Testis (tissue), 3 donors: ENCODE results near the gene PTPRN2. TPM values are rescaled to one million over a fixed set of nuclear protein-coding genes. Genes with fewer than 3 reads are reported as not detected.

Experiments used
- DNase-seq: peaks from one replicate; pipeline ENCODE4 v3.0.0-alpha.2; 2019
- H3K27ac ChIP-seq, 2 donors: fragments of 200-600 bp; sonication (generic); one replicate each; pipeline ENCODE4 v1.5.1; 2019
- H3K27me3 ChIP-seq: fragments of 200-600 bp; sonication (generic); one replicate; pipeline ENCODE4 v1.5.1; 2019
- H3K36me3 ChIP-seq: fragments of 200-600 bp; sonication (generic); one replicate; pipeline ENCODE4 v1.5.1; 2017; ENCODE audit warnings: low read depth; ENCODE audit errors: missing control alignments
- H3K4me1 ChIP-seq: fragments of 200-600 bp; sonication (generic); one replicate; pipeline ENCODE4 v1.5.1; 2019
- H3K4me3 ChIP-seq, 2 donors: fragments of 200-600 bp; sonication (generic); one replicate each; pipeline ENCODE4 v1.5.1; 2017 to 2019
- H3K9me3 ChIP-seq: fragments of 200-600 bp; sonication (generic); one replicate; pipeline ENCODE4 v1.5.1; 2017
- POLR2A ChIP-seq: fragments of 450-650 bp; IDR thresholded peaks from one replicate; pipeline ENCODE4 v1.6.1; 2017; ENCODE audit warnings: antibody characterized with exemption, mild to moderate bottlenecking, moderate library complexity
- WGBS, 2 donors: methylation state at CpG; one replicate each; pipeline ENCODE4 v1.1.5; 2018; 5-methylcytosine and 5-hydroxymethylcytosine counted together
- intact Hi-C: fragments of 100-400 bp; cut with DNase I; formaldehyde crosslinking; loops from one replicate; pipeline ENCODE4 v1.15.1; 2023; ENCODE audit warnings: low total_unique reads
- polyA plus RNA-seq: library from polyadenylated mRNA; stranded (reverse); fragments of 350-450 nt; fragmentation: Illumina TruSeq; extraction: RNeasy Lipid Tissue Mini Kit (QIAGEN cat#74804); gene quantifications from one replicate; pipeline ENCODE4 v1.2.3, GENCODE V29; 2014; ENCODE audit warnings: low read depth, low replicate concordance; ENCODE audit not compliant: insufficient read depth
- total RNA-seq, 2 donors: library from RNA; depleted of rRNA; stranded (reverse); fragments of >200 nt; gene quantifications; one replicate each; pipeline ENCODE4 v1.2.3, GENCODE V29; 2016
- TF ChIP-seq, protein P1 (sequence below), 3 experiments: fragments of 450-650 bp in 2 of 3; fragments of 200-600 bp in 1 of 3; sonication (generic) in 1 of 3; IDR thresholded peaks; one replicate each; pipeline ENCODE4 v1.5.1; 2016 to 2019; ENCODE audit warnings: antibody characterized with exemption in 3 of 3, mild to moderate bottlenecking in 2 of 3, moderate library complexity in 1 of 3

The PTPRN2 gene
- total and polyA plus RNA-seq, 3 donors from 2014 or later = 9.3 to 10.8 (median 9.8) TPM

DNA sequence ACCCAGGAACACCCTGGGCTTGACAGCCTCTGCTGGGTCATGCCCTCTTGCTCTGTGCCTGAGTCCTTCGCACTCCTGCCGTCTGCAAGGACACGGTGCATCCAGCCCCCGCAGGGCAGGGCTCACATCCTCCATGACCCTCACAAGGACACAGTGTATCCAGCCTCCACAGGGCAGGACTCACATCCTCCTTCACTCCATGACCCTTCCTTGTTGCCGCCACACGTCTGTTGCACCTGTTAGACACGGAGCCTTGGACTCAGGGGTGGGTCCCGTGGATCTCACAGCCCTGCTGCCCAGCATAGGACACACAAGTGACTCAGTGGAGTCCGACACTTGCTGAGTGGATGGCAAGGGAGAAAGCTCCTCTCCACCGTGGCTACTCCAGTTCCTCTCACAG, 750.1 kb downstream of the PTPRN2 start:
- no peak overlapping the region for H3K27ac ChIP-seq
- TF ChIP-seq POLR2A = no peak
- TF ChIP-seq, protein P1, sequence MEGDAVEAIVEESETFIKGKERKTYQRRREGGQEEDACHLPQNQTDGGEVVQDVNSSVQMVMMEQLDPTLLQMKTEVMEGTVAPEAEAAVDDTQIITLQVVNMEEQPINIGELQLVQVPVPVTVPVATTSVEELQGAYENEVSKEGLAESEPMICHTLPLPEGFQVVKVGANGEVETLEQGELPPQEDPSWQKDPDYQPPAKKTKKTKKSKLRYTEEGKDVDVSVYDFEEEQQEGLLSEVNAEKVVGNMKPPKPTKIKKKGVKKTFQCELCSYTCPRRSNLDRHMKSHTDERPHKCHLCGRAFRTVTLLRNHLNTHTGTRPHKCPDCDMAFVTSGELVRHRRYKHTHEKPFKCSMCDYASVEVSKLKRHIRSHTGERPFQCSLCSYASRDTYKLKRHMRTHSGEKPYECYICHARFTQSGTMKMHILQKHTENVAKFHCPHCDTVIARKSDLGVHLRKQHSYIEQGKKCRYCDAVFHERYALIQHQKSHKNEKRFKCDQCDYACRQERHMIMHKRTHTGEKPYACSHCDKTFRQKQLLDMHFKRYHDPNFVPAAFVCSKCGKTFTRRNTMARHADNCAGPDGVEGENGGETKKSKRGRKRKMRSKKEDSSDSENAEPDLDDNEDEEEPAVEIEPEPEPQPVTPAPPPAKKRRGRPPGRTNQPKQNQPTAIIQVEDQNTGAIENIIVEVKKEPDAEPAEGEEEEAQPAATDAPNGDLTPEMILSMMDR (IDR thresholded peaks at IDR 0.05) = no peak
- no peaks in the 10 kb centered on the region for H3K4me1 ChIP-seq
- no peak for DNase-seq
- no peak overlapping the region for H3K4me3 ChIP-seq
- intact Hi-C loops = no loop called here
- no peaks in the 10 kb centered on the region for H3K36me3 ChIP-seq
- no peaks in the 10 kb centered on the region for H3K27me3 ChIP-seq
- H3K9me3 ChIP-seq = no peaks in the 10 kb centered on the region
- 65 to 66% methylated on average over 9 to 10 of the region's 10 CpGs for WGBS, 2 donors

DNA sequence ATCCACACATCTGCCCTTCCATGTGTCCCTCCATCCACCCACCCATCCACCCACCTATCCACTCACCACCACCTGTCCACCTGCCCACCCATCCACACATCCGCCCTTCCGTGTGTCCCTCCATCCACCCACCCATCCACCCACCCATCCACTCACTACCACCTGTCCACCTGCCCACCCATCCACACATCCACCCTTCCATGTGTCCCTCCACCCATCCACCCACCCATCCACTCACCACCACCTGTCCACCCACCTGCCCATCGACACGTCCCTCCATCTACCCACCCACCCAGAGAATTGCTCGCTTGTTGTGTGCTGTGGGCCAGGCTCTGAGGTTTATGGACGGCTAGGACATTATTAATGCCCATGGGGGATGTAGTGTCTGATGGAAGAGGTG, 750.6 kb downstream of the PTPRN2 start:
- WGBS, 2 donors = 81 to 84% methylated on average over 6 of the region's 6 CpGs

DNA sequence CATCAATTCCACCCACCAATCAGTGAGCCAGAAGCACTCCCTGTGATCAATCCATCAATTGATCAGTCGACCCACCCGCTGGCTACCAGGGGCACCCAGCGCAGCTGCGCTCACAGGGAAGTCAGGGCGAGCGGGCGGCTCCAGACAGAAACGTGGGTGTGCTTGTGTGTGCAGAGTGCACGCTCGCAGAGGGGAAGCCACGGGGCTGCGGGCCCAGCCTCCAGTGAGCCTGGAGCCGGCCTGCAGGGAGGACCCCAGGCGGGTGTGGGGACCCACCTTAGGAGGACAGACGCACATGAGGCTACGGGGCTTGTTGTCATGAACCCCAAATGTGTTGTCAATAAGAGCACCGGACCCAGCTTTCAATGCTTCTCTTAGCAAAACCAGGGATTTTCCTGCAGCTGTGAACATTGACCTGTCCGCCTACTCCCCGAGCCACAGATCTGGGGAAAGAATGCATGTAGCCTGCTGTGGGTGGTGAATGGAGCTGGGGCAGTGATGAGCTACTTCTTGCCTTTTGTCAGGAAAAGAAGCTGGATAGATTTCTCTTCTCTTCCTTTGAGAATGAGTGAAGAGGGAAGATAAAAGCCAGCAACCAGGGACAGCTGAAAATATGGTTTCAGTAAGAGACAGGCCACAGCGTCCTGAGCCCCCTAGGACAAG, 753.0 kb downstream of the PTPRN2 start:
- 80 to 85% methylated on average over 16 to 20 of the region's 20 CpGs for whole genome bisulfite sequencing, 2 donors
- H3K9me3 ChIP-seq = no peaks in the 10 kb centered on the region
- no peaks in the 10 kb centered on the region for H3K27me3 ChIP-seq
- DNase-seq = no peak
- H3K27ac ChIP-seq = no peak overlapping the region
- no peaks in the 10 kb centered on the region for H3K36me3 ChIP-seq
- TF ChIP-seq, protein P1 (IDR thresholded peaks at IDR 0.05) = no peak
- TF ChIP-seq POLR2A = no peak
- intact Hi-C loops = no loop called here
- no peak overlapping the region for H3K4me3 ChIP-seq
- H3K4me1 ChIP-seq = no peaks in the 10 kb centered on the region

More for the DNA sequence above, 750.6 kb downstream of the PTPRN2 start:
- Histone ChIP-seq H3K4me1 (no peaks in the 10 kb centered on the region), H3K27ac (no peak overlapping the region), H3K4me3 (no peak overlapping the region), H3K27me3 (no peaks in the 10 kb centered on the region), H3K36me3 (no peaks in the 10 kb centered on the region), H3K9me3 (no peaks in the 10 kb centered on the region)
- no peak for DNase-seq
- intact Hi-C loops = no loop called here
- TF ChIP-seq, protein P1 (IDR thresholded peaks at IDR 0.05) = no peak
- no peak for TF ChIP-seq POLR2A

DNA sequence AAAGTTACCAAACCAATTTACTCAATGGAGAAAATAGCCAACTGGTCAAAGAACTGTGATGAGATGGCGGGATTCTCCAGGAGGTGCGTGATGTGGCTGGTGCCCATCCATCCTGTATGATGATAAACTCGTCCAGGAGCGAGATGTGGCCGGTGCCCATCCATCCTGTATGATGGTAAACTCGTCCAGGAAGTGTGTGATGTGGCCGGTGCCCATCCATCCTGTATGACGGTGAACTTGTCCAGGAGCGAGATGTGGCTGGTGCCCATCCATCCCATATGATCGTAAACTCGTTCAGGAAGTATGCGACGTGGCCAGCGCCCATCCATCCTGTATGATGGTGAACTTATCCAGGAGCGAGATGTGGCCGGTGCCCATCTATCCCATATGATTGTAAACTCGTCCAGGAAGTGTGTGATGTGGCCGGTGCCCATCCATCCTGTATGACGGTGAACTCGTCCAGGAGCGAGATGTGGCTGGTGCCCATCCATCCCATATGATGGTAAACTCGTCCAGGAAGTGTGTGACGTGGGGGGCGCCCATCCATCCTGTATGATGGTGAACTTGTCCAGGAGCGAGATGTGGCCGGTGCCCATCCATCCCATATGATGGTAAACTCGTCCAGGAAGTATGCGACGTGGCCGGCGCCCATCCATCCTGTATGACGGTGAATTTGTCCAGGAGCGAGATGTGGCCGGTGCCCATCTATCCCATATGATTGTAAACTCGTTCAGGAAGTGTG, 754.6 kb downstream of the PTPRN2 start:
- Histone ChIP-seq H3K4me1 (no peaks in the 10 kb centered on the region), H3K27me3 (no peaks in the 10 kb centered on the region), H3K9me3 (no peaks in the 10 kb centered on the region), H3K27ac (no peak overlapping the region), H3K4me3 (no peak overlapping the region), H3K36me3 (no peaks in the 10 kb centered on the region)
- no peak for DNase-seq
- WGBS, 2 donors = 92 to 93% methylated on average over 32 to 35 of the region's 35 CpGs
- no peak for TF ChIP-seq POLR2A
- TF ChIP-seq, protein P1 (IDR thresholded peaks at IDR 0.05) = no peak
- intact Hi-C loops = no loop called here
